ENCODE data around the gene DELE1. TPM values are rescaled to one million over a fixed set of nuclear protein-coding genes. Genes with fewer than 3 reads are reported as not detected.

DELE1 gene, protein sequence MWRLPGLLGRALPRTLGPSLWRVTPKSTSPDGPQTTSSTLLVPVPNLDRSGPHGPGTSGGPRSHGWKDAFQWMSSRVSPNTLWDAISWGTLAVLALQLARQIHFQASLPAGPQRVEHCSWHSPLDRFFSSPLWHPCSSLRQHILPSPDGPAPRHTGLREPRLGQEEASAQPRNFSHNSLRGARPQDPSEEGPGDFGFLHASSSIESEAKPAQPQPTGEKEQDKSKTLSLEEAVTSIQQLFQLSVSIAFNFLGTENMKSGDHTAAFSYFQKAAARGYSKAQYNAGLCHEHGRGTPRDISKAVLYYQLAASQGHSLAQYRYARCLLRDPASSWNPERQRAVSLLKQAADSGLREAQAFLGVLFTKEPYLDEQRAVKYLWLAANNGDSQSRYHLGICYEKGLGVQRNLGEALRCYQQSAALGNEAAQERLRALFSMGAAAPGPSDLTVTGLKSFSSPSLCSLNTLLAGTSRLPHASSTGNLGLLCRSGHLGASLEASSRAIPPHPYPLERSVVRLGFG
- 40.7 TPM for total RNA-seq

DNA sequence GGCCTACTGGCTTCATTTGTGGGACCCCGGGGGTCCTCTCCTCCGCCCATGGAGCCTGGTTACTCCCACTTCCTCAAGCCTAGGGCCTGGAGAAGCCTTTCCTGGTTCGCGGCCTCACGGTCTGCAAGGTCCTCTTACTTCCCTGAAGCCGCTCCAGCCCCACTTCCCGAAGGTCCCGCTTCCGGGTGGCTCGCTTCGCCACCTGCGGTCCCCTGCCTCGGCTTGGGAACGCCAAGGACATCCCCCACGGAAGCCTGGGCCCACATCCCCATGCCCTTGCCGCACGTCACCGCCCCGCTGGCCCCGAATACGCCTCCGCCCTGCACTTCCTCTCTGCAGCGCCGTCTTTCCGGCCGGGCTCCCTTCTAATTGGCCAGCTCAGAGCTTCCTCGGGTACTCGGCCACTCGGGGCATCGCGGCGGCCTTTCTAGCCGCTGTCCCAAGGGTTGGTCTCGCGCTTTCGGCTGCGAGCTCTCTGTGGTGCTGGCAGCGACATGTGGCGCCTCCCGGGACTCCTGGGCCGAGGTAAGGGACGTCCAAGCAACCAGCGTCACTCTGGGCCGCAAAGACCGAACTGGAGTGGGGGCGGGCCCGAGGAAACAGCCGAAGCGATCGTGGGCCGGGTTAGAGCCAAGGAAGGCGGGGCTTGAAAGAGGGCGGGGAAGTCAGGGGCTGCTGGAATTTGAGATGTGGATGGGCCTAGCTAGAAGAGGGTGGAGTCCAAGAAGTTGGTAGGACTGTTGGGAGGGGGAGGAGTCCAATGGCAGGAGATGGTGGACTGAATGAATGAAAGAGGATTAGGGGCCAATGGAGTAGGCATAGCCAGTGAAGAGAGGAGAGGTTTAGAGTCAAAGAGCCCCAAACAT lies at the start of gene DELE1:
DELE1 (plus strand) TSS at position 424 of the 866 bp plus-strand sequence; CDS start at position 495, 71 bp downstream.
- peak; percentile 84 to 98 for DNase-seq (ENCODE audit: low spot score in 2 of 2)
- Histone ChIP-seq H3K9me3 (no peaks in the 10 kb centered on the region), H3K4me3 (peak within 1 kb of the TSS; percentile 70 to 79), H3K4me1 (peaks cover 8 to 13% of the 10 kb centered on the region in 2 donors), H3K27me3 (no peaks in the 10 kb centered on the region), H3K36me3 (peaks cover 21 to 31% of the 10 kb centered on the region in 2 donors), H3K27ac (peak within 1 kb of the TSS; percentile 96 to 97)
- TF ChIP-seq, protein P1, sequence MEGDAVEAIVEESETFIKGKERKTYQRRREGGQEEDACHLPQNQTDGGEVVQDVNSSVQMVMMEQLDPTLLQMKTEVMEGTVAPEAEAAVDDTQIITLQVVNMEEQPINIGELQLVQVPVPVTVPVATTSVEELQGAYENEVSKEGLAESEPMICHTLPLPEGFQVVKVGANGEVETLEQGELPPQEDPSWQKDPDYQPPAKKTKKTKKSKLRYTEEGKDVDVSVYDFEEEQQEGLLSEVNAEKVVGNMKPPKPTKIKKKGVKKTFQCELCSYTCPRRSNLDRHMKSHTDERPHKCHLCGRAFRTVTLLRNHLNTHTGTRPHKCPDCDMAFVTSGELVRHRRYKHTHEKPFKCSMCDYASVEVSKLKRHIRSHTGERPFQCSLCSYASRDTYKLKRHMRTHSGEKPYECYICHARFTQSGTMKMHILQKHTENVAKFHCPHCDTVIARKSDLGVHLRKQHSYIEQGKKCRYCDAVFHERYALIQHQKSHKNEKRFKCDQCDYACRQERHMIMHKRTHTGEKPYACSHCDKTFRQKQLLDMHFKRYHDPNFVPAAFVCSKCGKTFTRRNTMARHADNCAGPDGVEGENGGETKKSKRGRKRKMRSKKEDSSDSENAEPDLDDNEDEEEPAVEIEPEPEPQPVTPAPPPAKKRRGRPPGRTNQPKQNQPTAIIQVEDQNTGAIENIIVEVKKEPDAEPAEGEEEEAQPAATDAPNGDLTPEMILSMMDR (IDR thresholded peaks at IDR 0.05) = no peak
- intact Hi-C loops (cut with DNase I) = loop anchor here (1.0 to 2.0 kb wide), 4 partner anchors 17 to 74 kb away; partner anchors contain the start of gene RNF14

DNA sequence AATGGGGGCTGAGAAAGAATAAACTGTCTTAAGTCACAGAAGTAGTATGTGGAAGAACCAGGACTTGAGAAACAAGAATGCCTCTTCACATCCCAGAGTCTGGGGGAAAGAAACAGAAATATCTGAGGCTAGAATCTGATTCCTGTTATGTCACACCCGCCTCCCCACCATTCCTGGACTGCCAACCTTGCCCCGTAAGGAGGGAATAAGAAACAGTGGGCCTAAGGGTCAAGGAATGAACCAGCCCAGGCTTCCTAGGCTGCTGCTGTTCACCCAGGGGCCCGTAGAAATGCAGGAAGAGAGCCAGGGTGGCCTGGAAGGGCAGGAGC lies 49.8 kb upstream of the DELE1 start:
- Histone ChIP-seq H3K36me3 (no peaks in the 10 kb centered on the region), H3K27me3 (peaks cover 9% of the 10 kb centered on the region), H3K9me3 (no peaks in the 10 kb centered on the region), H3K27ac (no peak overlapping the region), H3K4me1 (peaks cover 9 to 26% of the 10 kb centered on the region in 2 donors), H3K4me3 (no peak overlapping the region)
- TF ChIP-seq, protein P1 (IDR thresholded peaks at IDR 0.05) = no peak
- no peak for DNase-seq (ENCODE audit: low spot score in 2 of 2)
- intact Hi-C loops (cut with DNase I) = no loop called here

DNA sequence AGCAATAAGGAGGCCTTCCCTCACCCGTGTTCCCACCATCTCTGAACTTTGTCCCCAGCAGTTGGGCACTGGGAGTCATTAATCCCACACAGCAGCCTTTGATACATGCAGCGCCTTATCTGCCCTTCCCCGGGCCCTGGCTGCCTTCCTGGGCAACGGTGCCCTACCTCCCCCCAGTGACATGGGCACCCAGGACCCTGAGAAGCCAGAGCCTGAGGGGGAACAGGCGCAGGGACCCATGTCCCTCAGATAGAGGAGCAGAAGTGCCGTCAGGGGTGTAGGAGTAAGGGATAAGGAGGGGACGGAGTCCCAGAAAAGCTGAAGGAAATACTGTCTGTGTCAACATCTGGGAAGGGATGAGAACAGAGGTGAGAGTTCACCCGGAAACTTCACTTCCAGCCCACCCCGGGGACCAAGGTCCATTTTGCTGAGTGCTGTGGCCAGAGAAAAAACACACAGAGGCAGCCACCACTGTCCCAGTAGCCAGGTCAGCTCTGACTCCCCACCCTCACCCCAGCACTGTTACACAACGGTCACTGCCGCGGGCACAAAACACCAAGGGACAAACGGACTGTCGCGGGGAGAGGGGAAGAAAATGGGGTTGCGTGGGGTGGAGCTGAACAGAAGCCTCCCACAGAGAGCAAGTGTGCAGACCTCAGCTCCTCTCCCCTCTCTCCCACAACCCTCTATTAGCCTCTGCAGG lies 49.3 kb upstream of the DELE1 start:
- Histone ChIP-seq H3K27ac (no peak overlapping the region), H3K4me3 (no peak overlapping the region), H3K4me1 (peaks cover 9 to 28% of the 10 kb centered on the region in 2 donors), H3K9me3 (no peaks in the 10 kb centered on the region), H3K27me3 (peaks cover 9% of the 10 kb centered on the region), H3K36me3 (no peaks in the 10 kb centered on the region)
- intact Hi-C loops (cut with DNase I) = no loop called here
- peak in 1 of 2 donors; percentile 58 for DNase-seq (ENCODE audit: low spot score in 2 of 2)
- TF ChIP-seq, protein P1 (IDR thresholded peaks at IDR 0.05) = no peak

DNA sequence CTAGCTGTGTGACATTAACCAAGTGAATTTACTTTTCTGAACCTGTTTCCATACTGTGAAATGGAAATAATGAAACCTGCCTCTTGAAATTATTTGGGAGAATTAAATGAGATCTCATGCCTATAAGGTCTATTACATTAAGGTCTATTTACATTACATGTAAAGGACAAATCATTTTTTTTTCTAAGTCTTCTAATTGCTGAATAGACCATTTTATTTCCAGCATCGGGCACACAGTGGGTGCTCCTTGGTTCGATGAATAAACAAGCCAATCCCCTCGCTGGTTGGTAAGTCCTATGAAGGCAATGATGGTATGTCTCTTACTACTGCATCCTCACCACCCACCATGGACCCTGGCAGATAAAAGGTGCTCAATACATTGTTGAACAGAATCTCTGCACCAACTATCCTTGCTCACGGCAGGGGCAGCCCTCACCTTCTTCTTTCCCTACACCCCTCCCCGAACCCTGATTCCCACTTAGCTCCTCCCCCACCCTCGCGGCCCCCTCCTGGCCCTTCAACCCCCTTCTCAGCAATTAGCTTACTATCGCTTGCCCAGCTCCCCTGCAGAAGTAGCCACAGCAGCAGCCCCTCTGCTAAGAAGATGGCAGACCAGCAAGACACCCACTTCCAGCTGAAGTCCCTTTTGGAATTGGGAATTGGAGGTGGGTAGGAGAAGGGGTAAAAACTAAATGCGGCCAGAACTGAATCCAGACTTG lies 48.5 kb upstream of the DELE1 start:
- Histone ChIP-seq H3K27me3 (peaks cover 9% of the 10 kb centered on the region), H3K9me3 (no peaks in the 10 kb centered on the region), H3K36me3 (no peaks in the 10 kb centered on the region), H3K4me3 (peak overlapping the region; percentile 70 to 77), H3K27ac (no peak overlapping the region), H3K4me1 (peaks cover 9 to 28% of the 10 kb centered on the region in 2 donors)
- TF ChIP-seq, protein P1 (IDR thresholded peaks at IDR 0.05) = no peak
- intact Hi-C loops (cut with DNase I) = loop anchor here (5.0 kb wide), 1 partner anchor 87 kb away; no protein-coding TSS in a partner anchor
- DNase-seq (ENCODE audit: low spot score in 2 of 2) = peak in 1 of 2 donors; percentile 40

Measured in ascending aorta (tissue), 2 donors.